Stimulated activated naive CD4-positive, alpha-beta T cell treated with Interleukin-2 at 50 U/mL for 16 hours (primary cell): ENCODE results near the gene RAB3D.
A peak's percentile ranks its signal among the peaks of the same experiment; 100 is the strongest.
"Not testable (repeated sequence)": the region's sequence is repeated elsewhere in the genome, so short reads cannot be mapped to it uniquely, and the experiment has no call there.

ENCODE experiments used
- DNase-seq: peaks from one replicate; lab custom pipeline; 2025; lab: John Stamatoyannopoulos, UW

RAB3D gene, protein sequence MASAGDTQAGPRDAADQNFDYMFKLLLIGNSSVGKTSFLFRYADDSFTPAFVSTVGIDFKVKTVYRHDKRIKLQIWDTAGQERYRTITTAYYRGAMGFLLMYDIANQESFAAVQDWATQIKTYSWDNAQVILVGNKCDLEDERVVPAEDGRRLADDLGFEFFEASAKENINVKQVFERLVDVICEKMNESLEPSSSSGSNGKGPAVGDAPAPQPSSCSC

DNA sequence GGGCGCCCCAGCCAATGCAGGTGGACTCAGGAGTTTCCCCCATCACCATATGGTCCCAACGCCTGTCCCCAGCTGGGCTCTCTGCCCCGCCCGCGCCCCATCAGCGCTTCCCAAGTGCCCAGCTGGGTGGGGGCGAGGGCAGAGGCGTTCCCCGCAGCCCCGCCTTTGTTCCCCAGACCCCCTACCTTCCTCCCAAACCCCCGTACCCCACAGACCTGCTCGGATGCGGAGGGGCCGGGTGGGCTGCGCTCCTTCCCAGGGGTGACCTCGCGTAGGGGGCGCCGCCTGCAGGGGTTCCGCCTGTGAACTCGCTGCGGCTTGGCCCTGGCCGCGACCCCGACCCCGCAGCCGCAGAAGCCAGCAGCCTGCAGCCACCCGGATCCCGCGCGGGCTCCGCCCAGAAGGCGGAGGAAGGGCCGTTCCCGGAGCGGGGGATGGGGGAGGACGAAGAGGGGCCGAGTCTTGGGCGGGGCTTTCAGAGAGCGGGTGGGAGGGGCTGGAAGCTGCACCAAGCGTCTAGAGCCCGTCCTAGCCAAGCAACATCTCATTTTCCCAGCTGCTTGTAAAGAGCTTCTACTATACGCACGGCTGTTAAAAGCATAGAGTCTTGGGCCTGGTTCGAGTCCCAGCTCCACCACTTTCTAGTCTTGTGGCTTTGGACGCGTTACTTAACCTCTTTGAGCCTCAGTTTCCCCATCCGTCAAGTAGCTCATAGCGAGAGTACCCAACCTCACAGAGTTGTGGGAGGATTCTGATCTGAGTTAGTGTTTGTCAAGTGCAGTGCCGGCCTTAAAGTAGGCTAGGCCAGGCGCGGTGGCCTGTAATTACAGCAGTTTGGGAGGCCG lies at the start of gene RAB3D:
RAB3D (minus strand) TSS at position 404 of the 845 bp plus-strand sequence. CDS start 2,258 bp downstream, outside the sequence.
- peak; percentile 73 for DNase-seq

DNA sequence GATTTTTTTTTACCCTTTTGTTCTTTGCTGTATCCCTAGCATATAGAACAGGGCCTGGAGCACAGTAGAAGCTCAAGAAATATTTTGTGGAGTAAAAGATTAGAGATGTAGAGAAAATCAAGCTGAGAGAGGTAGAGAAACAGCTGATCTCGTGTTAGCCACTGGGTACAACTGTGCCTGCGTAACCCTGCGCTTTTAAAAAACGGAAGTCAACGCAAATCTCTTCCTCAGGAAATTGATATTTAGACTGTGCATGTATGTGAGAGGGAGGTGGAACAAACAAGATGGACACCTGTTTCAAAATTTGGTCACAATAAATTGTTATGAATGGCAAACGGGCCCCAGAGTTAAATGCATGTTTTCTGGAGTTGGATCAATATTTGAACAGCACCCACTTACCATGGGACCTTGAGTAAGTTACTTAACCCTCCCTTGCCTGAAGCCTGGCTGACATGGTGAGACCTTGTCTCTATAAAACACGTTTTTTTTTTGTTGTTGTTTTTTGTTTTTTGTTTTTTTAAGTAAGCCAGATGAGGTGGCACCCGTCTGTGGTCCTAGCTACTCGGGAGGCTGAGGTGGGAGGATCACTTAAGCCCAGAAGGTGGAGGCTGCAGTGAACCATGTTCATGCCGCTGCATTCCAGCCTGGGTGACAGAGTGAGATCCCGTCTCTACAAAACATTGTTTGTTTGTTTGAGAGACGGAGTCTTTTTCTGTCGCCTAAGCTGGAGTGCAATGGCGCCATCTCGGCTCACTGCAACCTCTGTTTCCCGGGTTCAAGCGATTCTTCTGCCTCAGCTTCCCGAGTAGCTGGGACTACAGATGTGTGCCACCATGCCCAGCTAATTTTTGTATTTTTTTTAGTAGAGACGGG lies 47.9 kb upstream of the RAB3D start:
- no peak for DNase-seq

DNA sequence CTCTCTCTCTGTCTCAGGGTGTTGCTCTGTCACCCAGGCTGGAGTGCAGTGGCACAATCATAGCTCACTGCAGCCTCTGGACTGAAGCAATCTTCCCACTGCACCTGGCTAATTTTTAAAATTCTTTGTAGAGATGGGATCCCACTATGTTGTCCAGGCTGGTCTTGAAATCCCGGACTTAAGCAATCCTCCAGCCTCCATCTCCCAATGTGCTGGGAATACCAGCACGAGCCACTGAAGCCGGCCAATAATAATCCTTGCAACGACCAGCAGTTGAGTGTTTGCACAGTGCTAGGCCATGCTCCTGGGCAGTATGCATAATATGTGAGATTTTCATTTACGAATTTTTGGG lies 45.3 kb upstream of the RAB3D start:
- DNase-seq, result no peak

DNA sequence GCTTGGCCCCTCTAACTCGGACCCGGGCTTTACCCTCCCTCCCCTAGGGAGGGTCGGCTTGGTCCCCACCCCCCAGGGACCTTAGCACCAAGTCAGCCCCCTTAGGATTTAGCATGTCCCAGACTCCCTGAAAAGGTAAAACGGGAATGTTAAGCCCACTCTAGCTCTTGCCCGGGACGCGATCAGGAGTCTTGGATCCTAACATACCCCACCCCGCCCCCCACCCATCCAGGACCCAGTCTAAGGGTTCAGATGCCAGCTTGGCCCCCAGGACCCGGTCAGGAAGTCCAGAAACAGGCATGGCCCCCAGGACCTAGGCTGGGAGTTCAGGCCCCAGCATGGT lies 44.2 kb upstream of the RAB3D start:
- no peak for DNase-seq

DNA sequence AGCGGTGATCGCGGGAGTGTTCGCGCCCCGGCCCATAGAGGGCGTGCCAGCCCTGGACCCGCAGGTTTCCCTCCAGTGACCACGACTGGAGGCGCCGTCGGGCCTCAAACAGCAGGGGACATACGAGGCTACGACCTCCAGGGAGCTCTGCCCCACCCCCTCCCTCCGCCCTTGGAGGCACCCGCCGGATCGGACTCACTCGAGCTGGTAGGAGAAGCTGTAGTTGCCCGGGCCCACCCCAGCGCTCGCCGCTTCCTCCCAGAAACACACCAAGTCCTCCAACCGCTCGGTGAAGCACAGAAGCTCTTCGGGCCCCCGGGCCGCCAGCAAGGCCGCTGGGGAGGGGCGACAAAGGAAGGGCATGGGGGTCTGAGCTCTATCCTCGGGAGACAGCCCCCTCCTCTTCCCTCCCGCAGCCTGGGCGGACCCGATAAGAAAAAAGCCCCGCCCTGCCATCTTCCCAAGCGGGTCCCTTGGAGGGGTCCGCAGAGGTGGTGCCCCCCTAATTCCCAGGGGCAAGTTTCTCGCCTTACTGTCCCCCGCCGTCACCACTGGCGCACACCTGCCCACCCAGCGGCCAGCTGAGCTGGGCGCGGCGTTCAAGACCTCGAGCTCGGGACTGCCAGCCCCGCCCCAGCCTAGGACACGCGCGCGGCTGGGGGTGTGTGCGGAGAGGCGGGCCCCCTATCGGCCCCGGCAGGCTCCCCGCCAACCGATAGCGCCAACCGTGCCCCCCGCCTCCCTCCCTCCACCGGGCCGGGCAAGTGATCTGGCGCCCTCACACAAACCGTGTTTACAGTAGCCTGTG lies 43.6 kb upstream of the RAB3D start:
- no peak for DNase-seq

DNA sequence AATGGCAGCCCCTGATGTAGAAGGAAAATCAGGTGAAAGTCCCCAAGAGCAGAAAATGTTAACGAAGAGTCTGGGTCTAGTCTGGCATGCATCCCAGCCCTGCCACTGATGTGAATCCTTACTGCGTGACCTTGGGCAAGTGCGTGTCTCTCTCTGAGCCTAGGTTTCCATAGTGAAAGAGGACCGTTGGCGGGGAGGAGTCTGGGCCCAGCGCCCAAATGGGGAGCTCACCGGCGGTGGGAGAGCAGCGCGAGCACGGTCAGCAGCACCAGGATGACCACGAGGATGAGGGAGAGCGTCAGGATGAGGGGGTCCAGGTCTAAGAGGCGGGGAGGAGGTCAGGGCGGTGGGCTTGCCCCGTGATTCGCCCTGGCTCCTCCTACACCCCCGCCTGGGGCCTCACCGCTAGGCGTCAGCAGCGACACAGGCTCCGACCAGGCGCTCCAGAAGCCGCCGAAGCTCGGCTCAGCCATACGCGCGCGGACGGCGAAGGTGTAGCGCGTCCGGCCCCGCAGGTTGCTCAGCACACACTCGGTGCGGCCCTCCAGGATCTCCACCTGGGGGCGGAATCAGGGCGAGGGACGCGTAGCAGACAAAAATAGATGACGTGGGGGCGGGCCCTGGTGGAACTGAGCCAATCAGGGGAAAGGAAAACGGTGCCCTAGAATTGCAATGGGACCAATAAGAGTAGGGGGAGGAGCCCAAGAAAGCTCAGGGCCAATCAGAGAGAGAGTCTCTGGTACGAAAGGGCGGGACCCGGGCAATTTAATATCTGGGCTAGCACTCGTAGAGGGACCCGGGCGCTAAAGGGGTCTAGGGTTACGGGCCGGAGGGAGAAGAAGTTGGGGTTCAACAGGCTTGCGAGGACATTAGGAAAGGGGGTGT lies 41.4 kb upstream of the RAB3D start:
- DNase-seq, result peak; percentile 97

DNA sequence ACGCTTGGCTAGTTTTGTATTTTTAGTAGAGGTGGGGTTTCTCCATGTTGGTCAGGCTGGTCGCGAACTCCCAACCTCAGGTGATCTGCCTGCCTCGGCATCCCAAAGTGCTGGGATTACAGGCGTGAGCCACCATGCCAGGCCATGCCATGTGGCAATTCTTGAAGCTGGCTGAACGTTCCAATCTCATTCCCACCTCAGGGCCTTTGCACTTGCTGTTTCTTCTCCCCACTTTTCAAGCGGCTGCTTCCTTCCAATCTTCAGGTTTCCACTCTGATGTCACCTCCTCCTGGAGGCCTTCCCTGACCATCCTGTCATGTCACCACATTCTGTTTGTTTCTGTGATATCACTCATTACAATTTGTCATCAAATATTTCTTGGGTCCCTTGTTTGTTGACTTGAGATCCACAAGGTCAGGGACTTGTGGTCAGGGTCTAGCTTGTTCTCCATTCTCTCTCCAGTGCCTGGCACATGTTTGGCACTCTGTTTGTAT lies 40.4 kb upstream of the RAB3D start:
- no peak for DNase-seq

DNA sequence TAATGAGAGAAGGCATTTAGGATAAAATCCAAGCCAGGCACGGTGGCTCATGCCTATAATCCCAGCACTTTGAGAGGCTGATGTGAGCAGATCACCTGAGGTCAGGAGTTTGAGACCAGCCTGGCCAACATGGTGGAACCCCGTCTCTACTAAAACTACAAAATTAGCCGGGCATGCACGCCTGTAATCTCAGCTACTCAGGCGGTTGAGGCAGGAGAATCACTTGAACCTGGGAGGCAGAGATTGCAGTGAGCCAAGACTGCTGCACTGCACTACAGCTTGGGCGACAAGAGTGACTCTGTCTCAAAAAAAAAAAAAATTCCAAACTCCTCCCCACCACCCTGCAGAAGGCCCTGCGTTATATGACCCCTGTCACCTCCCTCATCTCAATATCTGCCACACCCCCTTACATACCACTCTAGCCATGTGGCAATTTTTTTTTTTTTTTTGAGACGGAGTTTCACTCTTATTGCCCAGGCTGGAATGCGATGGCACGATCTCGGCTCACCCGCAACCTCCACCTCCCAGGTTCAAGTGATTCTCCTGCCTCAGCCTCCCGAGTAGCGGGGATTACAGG lies 39.9 kb upstream of the RAB3D start:
- not testable (repeated sequence) for DNase-seq

DNA sequence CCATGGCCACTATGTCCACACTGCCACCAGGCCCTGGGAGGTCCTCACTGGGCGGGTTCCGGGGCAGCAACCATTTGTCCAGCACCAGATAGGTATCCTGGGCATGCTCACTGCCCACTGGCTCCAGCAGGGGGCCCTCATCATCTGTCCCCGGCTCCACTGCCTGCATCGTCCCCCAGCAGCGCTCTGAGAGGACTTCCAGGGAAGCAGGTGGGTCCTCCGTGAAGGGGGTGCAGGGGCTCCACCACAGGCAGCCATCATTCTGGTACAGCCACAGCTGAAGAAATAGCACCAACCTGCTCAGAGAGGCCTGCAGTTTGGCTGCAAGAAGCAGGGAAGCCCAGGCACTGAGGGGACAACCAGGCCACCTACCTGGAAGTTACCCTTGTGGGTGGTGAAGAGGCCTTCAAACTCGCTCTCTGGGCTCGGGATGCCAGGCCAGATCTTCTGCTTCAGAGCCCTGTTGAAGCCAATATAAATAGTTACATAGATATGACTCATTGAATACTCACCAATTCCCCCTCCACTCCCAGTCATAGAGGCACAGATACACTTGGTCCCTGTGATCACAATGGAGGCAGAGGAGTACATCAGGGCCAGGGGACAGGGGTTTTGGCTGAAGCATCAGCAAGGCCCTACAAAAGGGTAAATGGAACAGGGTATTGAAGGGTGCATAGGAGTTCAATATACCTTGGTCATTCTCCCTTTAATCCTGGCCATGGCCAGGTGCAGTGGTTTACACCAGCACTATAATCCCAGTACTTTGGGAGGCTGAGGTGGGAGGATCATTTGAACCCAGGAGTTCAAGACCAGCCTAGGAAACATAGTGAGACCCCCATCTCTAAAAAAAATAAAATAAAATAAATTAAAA lies 39.1 kb upstream of the RAB3D start:
- no peak for DNase-seq

DNA sequence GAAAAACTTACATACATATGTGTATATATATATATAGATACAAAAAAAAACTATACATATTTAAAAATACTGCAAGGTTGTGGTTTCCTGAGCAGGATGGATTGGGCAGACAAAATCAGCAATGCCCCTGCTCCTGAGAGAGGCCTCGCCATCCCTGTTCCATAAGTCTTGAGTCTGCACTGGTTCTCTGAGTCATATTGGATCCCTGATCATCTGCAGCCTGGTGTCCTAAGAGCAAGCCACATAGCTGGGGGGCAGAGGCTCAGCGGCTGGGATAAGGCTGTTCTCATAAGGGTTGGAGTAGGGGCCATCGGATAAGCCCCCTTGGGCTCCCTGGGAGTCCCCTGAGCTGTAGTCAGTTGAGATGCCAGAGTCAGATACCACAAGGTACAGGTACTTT lies 38.3 kb upstream of the RAB3D start:
- DNase-seq, result no peak

DNA sequence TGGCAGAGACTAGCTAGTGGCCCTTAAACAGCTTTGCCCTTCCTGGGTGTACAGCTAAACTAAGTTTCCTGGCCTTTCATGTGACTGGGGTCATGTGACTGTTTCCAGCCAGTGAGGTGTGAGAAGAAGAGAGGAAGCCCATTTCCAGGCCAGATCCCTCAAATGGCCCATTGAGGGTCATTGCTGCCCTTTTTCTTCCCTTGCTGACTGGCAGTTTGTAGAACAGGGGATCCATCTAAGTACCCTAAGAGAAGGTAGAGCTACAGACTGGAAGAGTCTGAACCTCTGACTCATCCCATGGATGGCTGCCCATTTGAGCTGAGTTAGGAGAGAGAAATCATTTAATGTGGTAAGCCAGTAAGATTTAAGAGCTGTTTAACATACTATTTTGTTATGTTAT lies 37.8 kb upstream of the RAB3D start:
- no peak for DNase-seq

DNA sequence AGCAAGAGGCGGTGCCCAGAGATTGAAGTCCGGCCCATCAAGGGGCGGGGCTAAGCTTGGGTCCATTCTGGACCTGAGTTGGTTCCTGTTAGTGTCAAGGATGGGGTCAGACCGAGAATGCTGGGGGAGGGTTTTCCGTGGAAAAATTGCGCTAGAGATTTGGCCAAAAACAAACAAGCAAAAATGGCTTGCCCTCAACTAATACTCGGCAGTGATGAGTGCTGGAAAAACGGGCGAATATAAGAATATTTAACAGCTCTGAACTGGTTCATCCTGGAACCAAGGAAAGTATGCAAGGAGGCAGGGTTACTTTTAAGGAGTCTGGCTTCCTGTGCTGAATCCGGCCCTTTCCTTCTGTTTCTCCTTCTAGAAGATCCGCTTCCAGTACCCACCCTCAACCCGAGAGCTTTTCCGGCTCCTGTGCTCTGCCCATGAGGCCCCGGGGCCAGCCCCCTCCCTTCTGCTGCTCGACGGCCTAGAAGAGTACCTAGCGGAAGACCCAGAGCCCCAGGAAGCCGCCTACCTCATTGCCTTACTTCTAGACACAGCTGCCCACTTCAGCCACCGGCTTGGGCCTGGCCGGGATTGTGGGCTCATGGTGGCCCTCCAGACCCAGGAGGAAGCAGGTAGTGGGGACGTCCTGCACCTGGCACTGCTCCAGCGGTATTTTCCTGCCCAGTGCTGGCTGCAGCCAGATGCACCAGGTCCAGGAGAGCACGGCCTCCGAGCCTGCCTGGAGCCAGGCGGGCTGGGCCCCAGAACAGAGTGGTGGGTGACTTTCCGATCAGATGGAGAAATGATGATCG lies 35.9 kb upstream of the RAB3D start:
- DNase-seq, result peak; percentile 55

DNA sequence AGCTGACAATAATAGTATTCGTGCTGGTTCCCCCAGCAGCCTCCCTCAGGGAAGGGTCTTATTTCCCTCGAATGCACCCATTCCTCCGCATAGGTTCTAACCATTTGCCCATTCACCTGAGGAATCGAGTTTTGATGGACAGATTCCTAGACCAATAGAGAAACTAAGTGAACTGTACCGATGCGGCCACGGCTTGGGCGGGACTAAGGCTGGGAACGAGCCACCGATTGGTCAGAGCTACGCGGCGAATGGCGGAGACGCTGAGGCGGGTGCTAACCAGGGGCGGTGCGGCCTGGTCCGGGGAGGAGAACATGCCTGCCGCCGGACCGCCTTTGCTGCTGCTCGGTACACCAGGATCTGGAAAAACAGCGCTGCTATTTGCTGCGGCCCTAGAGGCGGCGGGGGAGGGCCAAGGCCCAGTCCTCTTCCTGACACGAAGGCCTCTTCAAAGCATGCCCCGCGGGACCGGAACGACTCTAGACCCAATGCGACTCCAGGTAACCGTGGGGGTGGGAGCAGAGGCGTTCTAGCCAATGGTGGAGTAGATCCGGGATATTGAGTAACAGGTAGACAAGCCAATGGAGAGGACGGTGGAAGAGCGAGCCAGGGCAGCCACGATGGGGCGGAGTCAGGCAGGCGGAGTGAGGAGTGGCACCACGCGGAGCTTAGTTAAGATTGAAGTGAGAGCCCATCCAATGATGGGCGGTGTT lies 35.1 kb upstream of the RAB3D start, which contains the start of gene SWSAP1:
SWSAP1 (plus strand) TSS at position 234 of the 710 bp plus-strand sequence; CDS start at position 249, 15 bp downstream.
- peak; percentile 98 for DNase-seq

DNA sequence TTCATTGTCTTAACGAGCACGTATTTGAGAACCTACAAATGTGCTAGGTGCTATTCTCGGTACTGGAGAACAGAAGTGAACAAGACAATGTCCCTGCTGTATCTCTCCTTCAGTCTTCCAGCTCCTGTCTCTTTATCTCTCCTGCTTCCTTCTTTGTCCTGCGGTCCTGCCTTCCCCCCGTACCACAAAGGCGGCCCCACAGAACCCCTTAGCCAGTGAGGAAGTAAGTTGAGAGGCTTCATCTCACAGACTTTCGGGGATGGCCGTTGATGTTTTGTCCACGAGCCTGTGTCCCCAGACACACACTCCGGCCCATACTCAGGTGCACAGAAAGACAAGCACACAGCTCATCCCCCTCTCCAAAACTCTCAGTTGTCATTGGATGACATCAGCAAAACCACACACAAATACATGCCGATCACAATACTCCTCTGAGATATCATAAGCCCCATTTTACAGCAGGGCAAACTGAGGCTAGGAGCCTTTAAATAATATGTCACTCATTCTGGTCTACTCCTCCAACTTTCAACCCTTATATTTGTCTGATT lies 34.5 kb upstream of the RAB3D start:
- no peak for DNase-seq

DNA sequence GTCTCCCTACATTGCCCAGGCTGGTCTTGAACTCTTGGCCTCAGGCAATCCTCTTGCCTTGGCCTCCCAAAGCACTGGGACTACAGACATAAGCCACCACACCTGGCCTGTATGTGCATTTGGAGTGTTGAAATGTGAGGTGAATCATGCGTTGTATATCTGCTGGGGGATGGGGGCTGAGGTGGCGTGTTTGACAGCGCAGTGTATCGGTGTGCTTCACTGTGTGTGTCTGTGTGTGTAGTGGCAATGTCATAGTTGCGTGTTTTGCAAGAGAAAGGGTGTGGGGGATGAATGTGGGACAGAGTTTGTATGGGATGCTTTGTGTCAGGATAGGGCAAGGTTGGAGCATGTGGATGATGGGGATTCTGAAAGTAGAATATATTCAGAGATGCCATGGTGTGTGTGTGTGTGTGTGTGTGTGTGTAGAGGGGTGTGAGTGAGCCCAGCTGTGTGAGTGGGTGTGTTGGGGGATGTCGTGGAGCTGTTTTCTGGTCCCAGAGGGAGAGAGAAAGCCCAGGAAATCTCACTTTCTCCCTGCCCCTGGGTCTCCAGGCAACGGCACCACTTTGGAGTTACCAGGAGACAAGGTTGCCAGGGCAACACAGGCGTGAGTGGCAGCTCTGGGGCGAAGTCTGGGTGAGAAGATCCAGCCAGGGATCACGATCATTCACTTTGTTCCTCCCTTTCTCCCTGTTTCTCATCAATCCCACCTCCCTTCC lies 33.9 kb upstream of the RAB3D start:
- no peak for DNase-seq

DNA sequence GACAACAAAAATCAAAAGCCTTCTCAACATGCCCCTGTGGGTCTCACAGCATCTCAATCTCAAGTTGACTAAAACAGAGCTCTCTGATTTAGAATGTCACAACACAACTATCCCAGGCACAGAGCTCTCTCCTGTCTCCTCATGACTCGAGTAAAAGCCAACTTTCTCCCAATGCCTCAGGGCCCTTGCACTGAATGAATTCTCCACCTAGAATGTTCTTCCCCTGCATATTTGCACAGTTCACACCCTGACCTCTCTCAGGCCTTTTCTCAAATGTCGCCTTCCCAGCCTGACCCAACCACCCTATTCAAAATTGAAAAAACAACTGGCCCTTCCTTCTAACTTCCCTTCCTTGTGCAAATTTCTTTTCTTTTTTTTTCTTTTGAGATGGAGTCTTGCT lies 31.3 kb upstream of the RAB3D start:
- no peak for DNase-seq

DNA sequence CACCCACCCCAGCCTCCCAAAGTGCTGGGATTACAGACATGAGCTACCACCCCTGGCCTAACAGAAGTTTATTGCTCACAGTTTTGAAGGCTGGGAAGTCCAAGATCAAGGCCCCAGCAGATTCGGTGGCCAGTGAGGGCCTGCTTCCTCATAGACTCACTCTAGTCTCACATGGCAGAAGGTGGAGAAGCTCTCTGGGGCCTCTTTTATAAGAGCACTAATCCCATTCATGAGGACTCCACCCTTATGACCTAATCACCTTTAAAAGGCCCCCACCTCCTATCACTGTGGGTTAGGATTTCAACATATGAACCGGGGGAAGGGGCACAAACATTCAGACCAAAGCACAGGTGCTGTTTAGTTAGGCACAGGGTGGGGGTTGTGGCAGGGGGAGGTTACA lies 28.1 kb upstream of the RAB3D start:
- DNase-seq, result no peak
